Fibroblast of skin of scalp (primary cell): ENCODE data around the gene LEO1.
"Not testable (repeated sequence)": the region's sequence is repeated elsewhere in the genome, so short reads cannot be mapped to it uniquely, and the experiment has no call there.

Experiments used
- DNase-seq: peaks from one replicate; pipeline ENCODE4 v3.0.0-alpha.2; 2013

Gene LEO1

GRCh38 chr15:52003089-52003488, 31.5 kb upstream of the LEO1 start:
- DNase-seq, result not testable (repeated sequence)

GRCh38 chr15:52002351-52002750, 30.8 kb upstream of the LEO1 start:
- no peak for DNase-seq

GRCh38 chr15:51992953-51993352, 21.4 kb upstream of the LEO1 start:
- DNase-seq, result no peak

- no peak for DNase-seq
Measured at GRCh38 chr15:51991141-51991540, 19.6 kb upstream of the LEO1 start.

- DNase-seq, result no peak
Measured at GRCh38 chr15:51982770-51983103, 11.2 kb upstream of the LEO1 start.

GRCh38 chr15:51982013-51982769, 10.6 kb upstream of the LEO1 start:
- peak; percentile 84 for DNase-seq

- no peak for DNase-seq
Measured at GRCh38 chr15:51973775-51974174, 2.2 kb upstream of the LEO1 start.

GRCh38 chr15:51973220-51973619, 1.6 kb upstream of the LEO1 start:
- no peak for DNase-seq

GRCh38 chr15:51971032-51971374, 575 bp downstream of the LEO1 start:
- DNase-seq, result no peak

GRCh38 chr15:51970132-51970817, 1.3 kb downstream of the LEO1 start:
- no peak for DNase-seq

GRCh38 chr15:51969728-51970127, 1.9 kb downstream of the LEO1 start:
- no peak for DNase-seq

- no peak for DNase-seq
Measured at GRCh38 chr15:51967583-51967982, 4.0 kb downstream of the LEO1 start.

GRCh38 chr15:51966192-51966591, 5.4 kb downstream of the LEO1 start:
- no peak for DNase-seq

- DNase-seq, result no peak
Measured at GRCh38 chr15:51965691-51966090, 5.9 kb downstream of the LEO1 start.

- DNase-seq, result no peak
Measured at GRCh38 chr15:51955504-51955903, 16.1 kb downstream of the LEO1 start.

- no peak for DNase-seq
Measured at GRCh38 chr15:51952805-51953204, 18.8 kb downstream of the LEO1 start.

- no peak for DNase-seq
Measured at GRCh38 chr15:51947124-51947523, 24.5 kb downstream of the LEO1 start.

- no peak for DNase-seq
Measured at GRCh38 chr15:51939216-51939615, 32.4 kb downstream of the LEO1 start.

- DNase-seq, result no peak
Measured at GRCh38 chr15:51938286-51938685, 33.3 kb downstream of the LEO1 start.

- no peak for DNase-seq
Measured at GRCh38 chr15:51936105-51936478, 35.5 kb downstream of the LEO1 start.

GRCh38 chr15:51935466-51936104, 36.0 kb downstream of the LEO1 start:
- DNase-seq, result no peak

- no peak for DNase-seq
Measured at GRCh38 chr15:51932161-51932560, 39.4 kb downstream of the LEO1 start.

- DNase-seq, result no peak
Measured at GRCh38 chr15:51931638-51932037, 39.9 kb downstream of the LEO1 start.

- no peak for DNase-seq
Measured at GRCh38 chr15:51931016-51931415, 40.6 kb downstream of the LEO1 start.
